GM21723 (cell line): ENCODE measurements around the gene SAMD4B.

Experiments
- ATAC-seq: cut with Tn5 transposase; IDR thresholded peaks from one replicate; pipeline ENCODE4 v1.9.1; 2021; ENCODE audit warnings: mild to moderate bottlenecking, moderate library complexity; ENCODE audit not compliant: unreplicated experiment

Gene SAMD4B

DNA sequence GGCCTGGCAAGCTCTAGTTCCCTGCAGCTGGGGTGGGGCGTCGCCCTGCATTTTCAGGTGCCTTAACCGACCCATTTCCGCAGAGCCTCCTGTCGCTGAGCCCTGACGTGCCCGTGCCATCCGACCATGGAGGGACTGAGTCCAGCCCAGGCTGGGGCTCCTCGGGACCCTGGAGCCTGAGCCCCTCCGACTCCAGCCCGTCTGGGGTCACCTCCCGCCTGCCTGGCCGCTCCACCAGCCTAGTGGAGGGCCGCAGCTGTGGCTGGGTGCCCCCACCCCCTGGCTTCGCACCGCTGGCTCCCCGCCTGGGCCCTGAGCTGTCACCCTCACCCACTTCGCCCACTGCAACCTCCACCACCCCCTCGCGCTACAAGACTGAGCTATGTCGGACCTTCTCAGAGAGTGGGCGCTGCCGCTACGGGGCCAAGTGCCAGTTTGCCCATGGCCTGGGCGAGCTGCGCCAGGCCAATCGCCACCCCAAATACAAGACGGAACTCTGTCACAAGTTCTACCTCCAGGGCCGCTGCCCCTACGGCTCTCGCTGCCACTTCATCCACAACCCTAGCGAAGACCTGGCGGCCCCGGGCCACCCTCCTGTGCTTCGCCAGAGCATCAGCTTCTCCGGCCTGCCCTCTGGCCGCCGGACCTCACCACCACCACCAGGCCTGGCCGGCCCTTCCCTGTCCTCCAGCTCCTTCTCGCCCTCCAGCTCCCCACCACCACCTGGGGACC, 65.6 kb downstream of the SAMD4B start:
- no peak for ATAC-seq

DNA sequence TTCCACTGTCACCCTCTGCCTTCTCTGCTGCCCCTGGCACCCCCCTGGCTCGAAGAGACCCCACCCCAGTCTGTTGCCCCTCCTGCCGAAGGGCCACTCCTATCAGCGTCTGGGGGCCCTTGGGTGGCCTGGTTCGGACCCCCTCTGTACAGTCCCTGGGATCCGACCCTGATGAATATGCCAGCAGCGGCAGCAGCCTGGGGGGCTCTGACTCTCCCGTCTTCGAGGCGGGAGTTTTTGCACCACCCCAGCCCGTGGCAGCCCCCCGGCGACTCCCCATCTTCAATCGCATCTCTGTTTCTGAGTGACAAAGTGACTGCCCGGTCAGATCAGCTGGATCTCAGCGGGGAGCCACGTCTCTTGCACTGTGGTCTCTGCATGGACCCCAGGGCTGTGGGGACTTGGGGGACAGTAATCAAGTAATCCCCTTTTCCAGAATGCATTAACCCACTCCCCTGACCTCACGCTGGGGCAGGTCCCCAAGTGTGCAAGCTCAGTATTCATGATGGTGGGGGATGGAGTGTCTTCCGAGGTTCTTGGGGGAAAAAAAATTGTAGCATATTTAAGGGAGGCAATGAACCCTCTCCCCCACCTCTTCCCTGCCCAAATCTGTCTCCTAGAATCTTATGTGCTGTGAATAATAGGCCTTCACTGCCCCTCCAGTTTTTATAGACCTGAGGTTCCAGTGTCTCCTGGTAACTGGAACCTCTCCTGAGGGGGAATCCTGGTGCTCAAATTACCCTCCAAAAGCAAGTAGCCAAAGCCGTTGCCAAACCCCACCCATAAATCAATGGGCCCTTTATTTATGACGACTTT, 66.4 kb downstream of the SAMD4B start:
- no peak for ATAC-seq

DNA sequence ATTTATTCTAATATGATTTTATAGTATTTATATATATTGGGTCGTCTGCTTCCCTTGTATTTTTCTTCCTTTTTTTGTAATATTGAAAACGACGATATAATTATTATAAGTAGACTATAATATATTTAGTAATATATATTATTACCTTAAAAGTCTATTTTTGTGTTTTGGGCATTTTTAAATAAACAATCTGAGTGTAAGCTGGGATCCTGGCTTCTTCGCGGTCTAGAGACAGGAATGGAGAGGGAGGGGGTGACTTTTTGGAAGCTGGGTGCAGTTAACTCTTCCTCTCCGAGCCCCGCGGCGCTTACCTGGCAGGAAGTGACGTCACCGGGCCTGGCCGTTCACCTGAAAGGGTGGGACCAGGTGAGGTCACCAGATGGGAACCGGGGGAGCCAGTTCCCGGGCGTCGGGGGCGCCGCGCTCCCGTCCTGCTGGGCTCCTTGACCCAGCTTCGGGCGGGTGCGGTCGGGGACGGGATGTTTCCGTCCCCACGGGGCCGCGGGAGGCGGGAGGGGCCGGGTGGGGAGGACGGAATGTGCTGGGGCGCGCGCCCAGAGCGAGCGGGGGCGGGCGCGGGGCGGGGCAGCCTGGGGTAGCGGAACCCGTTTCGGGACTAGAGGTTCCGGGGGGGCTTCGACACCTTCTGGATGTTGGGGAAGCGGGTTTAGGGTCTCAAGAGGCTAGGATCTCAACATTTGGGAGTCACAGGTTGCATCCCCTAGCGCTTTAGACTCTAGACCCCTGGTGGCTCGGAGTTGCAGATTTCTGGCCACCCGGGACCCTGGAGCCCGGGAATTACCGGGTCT, 67.2 kb downstream of the SAMD4B start:
- no peak for ATAC-seq

DNA sequence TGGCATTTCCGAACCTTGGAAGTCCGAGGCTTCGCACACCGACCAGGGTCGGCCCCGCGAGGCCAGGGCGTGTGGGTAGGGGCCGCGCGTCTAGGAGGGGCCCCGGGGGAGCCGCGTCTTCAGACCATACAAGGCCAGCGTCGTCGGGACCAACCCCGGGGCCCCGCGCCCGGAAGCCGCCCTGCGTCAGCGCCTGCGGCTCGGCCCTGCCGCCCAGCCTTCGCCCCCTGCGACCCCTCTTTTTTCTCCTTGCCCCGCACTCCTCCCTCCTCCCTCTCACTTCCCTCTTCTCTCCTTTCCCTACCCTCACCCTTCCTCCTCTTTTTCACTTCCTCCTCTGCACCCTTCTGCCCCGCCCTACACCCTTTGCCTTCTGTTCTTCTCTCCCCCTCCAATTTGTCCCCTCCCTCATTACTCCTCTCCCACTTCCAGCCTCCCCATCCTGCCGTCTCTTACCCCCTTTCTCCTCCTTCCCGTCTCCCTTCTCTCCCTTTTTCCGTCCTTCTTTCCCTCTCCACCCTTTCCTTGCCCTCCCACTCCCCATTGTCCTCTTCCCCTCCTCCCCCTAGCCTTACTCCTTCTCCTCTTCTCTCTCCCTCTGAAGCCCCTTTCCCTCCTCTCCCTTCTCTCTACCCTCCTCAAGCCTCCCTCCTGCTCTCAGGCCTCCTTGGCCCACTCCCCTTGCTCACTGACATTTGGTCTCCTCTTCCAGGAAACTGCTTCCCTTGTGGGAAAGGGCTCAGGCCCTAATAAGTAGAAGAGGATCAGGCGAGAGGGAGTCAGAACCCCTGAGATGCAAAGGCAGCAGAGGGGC, 68.0 kb downstream of the SAMD4B start:
- no peak for ATAC-seq

DNA sequence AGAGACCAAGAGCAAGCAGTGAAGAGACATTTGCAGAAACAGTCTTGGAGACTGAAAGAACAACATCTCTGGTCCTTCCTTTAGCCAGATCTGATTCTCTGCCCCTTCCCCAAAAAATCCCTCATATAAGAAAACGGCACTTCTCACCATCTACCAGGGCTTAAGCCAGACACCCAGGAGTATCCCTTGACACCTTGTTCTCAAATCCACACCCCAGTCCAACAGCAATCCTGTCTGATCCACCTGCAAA, 68.5 kb downstream of the SAMD4B start:
- ATAC-seq: no peak

DNA sequence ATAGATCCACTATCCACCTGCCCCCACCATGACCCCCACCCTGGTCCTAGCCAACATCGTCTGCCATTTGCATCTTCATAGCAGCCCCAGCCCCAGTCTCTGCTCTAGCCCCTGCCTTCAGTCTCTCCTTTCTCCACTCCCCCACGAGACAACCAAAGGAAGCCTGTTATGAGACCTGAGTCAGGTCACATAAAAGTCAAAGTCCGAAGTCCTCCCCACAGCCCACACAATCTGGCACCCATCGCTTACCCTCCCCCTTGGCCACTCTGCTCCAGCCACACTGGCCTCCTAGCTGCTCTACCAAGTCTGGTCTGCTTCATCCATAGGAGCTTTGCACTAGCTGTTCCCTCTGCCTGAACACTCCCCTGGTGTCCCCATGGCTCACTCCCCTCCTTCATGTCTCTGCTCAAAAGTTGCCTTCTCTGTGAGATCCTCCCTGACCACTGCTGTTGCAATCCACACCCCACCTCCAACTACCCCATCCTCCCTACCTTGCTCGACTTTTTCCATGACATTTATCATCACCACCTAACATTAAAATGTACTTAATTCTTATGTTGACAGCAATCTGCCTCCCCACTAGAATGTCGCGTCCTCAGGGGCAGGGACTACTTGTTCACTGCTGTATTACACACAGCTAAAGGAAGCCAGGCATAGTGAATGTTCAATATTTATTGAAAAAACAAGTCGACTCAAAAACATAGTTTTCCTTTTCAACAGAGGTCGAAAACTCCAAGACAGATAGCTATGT, 69.0 kb downstream of the SAMD4B start:
- ATAC-seq: no peak

DNA sequence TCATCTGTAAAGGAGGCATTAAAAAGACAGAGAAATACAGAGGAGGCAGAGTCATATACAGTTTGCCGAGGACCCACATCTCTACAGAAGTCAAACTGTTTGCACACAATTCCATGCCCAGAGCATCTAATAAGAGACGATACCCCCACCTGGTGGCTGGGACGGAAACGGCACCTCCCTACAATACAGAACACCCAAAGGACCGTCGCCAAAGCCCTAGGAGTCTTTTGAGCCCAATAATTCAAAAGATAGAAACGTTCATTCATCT, 69.5 kb downstream of the SAMD4B start:
- ATAC-seq: peak; percentile 30

DNA sequence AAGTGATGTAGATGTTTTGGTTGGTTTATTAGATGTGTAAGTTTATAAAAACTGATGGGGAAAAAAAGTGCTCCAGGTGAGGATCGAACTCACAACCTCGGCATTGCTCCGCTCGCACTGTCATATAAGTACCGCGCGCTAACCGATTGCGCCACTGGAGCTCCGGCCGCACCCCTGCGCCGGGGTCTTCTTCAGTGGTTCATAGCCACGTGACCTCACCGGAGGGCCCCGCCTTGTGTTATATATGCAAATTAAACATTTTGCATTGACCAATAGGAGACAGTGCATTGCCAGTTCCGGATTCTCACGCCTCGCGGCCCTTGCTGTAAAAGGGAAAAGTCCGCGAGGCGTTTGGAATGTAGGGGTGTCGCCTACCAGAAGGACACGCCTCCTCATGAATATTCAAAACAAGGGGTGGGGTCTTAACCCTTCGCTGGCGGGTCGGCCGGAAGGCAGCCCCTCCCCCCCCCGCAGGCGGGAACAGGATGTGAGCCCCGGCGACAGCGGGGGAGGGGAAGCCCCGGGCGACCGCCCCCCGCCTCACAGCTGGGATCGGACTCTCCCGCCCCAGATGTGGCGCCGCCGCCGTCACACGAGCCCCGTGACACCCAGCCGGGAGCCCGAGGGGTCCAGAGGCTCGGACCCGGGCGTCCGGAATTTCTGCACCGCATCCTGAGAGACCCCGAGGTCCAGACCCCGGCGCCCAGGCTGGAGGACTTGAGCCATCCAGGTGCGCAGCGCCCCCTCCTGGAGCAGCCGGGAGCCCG, 70.1 kb downstream of the SAMD4B start, which contains the start of gene PLEKHG2:
Gene PLEKHG2, plus strand, starts transcription at position 570 of the 767 bp plus-strand sequence. CDS start 1,418 bp downstream, outside the sequence.
- peak; percentile 44 for ATAC-seq

DNA sequence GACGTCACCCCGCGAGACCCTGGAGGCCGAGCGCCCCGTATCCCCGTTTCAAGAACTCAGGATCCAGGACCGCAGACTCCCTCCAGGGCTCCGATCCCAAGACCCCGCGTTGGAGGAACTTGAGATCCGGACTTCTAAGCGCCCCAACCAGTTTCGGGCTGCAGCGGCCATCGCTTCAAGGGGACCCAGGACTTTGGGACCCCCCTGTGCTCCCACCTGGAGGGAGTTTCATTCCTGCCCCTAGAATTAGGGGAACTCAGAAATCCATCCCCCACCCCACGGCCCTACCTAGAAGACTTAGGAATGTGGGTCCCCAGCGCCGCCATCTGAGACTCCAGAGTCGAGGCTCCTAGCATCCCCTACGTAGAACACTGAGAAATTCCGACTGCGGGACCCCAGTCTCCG, 70.6 kb downstream of the SAMD4B start:
- ATAC-seq: no peak

DNA sequence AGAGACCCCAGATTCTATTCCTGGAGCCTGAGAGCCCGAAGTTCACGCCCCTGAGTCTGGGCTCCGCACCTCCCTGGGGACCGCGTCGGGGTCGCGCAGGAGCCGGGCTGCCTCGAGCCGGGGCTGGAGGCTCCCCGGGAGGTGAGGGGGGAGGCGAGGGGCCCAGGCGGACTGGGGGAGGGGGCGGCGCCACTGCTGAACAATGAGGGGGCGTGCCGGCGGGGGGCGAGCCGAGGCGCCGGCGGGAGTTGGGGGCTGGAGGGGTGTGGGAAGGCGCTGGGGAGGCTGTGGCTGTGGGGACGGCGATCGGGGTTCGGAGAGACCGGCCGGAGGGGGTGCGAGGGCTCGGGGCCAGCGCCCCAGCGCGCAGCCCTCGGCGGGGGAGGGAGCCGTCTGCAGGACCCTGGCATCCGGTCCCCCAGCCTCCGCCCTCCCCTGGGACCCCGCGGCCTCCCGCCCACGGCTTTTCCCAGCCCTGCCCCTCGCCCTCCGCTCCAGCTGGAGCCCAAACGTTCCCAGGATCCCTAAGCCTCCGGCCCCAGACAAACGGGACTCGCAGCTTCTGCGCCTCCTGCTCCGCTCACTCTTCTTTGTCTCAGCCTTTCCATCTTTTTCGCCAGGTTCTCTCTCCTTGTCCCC, 71.2 kb downstream of the SAMD4B start:
- ATAC-seq: no peak

DNA sequence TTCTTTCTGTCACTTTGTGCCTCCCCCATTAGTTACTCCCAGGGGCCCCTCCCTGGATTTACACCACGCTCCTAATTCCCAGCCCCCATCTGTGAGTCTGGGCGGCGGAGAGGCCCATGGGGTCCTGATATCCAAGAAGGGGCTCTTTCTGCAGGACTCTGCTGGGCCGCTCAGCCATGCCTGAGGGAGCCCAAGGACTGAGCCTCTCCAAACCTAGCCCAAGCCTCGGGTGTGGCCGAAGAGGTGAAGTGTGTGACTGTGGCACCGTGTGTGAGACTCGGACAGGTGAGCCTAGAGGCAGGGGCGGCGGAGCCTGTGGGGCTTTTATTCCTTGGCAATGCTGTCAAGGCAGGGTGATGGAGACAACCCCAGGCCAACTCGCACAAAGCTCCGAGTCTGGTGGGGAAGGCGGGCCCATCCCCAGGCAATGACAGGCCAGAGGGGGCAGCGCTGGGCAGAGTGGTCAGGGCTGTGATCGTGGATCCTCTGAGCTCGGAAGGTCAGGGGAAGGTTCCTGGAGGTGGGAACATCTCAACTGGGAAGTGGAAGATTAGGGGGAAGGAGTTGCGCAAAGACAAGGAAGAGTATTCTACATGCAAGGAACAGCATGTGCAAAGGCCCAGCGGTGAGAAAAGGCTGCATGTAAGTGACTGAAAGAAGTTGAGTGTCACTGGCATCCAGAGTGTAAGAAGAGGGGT, 71.8 kb downstream of the SAMD4B start:
- ATAC-seq: no peak

DNA sequence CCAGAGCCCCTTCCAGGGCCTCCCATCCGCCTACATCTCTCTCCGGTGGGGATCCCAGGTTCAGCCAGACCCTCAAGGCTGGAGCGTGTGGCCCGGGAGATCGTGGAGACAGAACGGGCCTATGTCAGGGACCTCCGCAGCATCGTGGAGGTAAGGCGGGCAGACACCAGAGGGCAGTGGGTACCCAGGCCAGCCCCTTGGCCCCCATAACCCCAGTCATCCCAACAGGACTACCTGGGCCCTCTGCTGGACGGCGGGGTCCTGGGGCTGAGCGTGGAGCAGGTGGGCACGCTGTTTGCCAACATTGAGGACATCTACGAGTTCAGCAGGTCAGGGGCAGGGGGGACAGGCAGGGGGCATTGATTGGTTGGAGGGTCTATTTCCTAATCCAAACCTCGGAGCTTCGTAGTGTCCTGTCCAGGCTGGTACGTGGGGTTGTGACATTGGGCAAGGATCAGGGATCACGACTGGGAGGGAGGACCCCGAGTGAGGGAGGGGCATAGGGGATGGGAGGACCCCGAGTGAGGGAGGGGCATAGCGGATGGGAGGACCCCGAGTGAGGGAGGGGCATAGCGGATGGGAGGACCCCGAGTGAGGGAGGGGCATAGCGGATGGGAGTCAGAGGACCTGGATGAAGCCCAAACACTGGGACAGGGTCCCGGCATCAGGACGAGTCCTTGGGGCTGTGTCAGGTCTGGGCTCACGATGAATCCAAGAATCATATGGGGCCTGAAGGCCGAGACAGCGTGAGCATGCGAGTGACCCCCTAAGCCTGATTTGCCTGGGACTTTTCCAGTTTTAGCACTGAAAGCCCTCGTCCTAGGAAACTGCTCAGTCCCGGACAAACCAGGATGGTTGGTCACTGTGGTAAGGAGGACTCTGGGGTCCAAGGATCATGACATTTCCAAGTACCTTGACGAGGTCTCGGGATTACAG, 73.2 kb downstream of the SAMD4B start:
- ATAC-seq: no peak

DNA sequence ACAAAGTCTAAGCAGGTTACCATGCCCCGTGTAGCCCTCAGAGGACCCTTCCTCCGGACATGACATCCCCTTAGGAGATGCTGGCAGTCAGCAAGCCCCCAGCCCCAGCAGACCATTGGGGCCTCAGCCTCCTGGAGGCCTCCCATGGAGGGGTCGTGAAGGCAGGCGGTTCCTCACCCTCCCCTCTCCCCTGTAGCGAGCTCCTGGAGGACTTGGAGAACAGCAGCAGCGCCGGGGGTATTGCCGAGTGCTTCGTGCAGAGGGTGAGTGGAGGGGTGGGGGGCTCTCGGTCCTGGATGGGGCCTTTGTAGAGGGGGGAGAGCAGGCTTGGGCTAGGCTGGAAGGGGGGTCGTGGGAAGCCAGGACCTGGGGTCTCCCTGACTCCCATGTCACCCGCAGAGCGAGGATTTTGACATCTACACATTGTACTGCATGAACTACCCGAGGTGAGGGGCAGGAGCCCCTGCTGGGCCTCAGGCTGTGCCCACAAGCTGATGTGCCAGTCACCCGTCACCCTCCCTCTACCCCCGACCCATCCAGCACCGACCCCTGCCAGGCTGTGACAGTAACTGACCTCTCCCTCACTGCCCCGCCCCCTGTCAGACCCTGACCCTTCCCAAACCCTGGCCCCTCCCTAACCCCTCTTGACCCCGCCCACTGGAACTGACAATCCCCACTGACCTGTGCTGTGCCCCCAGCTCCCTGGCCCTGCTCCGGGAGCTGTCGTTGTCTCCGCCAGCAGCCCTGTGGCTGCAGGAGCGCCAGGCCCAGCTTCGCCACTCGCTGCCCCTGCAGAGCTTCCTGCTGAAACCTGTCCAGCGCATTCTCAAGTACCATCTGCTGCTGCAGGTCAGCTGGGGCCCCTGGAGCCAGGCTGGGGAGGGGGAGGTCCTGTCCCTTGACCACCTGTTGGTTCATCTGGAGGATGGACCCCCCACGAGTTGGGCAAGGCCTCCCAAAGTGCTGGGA, 74.2 kb downstream of the SAMD4B start:
- no peak for ATAC-seq

DNA sequence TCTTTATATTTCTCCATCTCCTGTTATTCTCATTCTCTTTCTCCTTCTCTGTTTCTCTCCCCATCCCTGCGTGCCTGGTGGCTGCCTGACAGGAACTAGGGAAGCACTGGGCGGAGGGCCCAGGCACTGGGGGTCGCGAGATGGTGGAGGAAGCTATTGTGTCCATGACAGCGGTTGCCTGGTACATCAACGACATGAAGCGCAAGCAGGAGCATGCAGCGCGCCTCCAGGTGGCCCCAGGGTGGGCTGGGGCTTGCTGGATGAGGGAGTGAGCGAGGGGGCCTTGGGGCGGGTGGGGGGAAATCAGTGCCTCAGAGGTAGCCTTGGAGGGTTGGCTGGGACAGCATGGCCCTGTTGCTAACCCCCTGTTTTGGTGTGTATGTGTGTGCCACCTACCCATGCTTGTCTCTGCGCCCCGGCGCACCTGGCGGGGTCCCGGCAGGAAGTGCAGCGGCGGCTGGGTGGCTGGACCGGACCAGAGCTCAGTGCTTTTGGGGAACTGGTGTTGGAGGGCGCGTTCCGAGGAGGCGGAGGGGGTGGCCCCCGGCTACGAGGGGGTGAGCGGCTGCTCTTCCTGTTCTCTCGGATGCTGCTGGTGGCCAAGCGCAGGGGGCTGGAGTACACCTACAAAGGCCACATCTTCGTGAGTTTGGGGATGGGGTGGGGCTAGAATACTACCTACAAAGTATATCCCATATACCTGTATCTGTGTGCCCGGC, 75.4 kb downstream of the SAMD4B start:
- ATAC-seq: no peak

DNA sequence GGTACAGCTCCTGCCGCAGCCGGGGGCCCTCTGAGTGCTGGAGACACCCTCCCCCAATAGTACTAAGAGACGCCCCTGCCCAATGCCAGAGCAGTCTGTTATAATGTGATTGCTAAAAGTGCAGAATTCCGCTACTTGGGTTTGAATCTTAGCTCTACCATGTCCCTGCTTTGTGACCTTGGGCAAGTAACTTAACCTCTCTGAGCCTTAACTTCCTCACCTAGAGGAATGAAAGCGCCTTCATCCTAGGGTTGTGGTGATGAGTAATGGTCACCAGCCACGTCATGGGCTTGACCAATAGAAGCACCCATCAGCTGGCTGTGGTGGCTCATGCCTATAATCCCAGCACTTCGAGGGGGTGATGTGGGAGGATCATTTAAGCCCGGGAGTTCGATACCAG, 76.8 kb downstream of the SAMD4B start:
- ATAC-seq: no peak

DNA sequence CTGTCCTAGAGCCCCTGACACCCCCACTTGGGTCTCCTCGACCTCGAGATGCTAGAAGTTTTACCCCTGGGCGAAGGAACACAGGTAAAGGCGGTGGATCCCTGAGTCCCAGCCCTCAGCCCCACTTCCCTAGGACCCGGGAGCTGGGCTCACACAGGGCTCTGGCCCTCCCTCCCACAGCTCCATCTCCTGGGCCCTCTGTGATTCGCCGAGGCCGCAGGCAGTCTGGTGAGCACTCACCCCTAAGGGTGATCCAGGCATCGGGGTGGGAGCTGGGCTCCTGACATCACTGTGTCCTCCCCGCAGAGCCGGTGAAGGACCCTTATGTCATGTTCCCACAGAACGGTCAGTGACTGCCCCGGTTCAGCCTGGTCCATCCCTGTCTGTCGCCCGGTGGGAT, 78.5 kb downstream of the SAMD4B start:
- ATAC-seq: no peak
